ENCODE results near the gene C4orf50.

DNA sequence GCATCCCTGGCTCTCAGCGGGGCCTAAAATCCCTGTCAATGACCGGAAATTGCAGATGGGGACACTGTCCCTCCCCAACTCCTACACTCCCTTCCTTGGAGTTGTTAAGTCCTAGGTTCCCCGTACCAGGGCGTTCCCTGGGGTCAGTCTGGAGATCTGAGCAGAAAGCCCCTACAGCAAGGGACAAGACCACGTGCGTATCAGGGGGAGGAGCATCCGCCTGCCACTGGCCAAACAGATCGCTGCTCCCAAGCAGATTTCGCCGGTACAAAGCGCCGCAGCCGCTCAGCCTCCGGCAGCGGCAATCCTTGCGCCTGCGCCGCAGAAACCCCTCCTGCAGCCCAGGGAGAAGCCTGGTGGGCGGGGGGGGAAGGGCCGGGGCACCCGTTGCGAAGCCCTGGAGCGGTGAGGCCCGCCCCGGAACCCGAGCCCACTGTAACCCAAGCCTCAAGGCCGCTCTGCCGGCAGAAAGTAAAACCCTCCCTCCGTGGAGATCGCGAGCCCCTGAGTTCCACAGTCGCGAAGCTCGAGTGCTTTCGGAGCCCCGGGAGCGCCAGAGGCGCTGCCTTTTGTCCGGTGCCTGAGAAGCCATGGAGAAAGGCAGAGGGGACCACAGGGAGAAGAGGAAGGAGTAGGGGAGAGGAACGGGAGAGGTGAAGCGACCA lies 128.0 kb downstream of the C4orf50 start:
- TF ChIP-seq CTCF (IDR thresholded peaks at IDR 0.05) (no peak), POLR2A (IDR thresholded peaks at IDR 0.05) (no peak), EP300 (IDR thresholded peaks at IDR 0.05) (no peak)

Measured in tibial nerve (tissue), 4 donors.